Stimulated activated CD4-positive, alpha-beta T cell treated with anti-CD3 and anti-CD28 coated beads, TNF-alpha, amount 100 ng/mL, for 4 hours (primary cell): ENCODE data around the gene ZBTB39.
A peak's percentile ranks its signal among the peaks of the same experiment; 100 is the strongest.
"Not testable (repeated sequence)": the region's sequence is repeated elsewhere in the genome, so short reads cannot be mapped to it uniquely, and the experiment has no call there.

Experiments
- DNase-seq, 3 experiments: peaks; one replicate each; pipeline ENCODE4 v3.0.0-alpha.2; 2020; ENCODE audit warnings: low read depth in 3 of 3

The ZBTB39 gene

DNA sequence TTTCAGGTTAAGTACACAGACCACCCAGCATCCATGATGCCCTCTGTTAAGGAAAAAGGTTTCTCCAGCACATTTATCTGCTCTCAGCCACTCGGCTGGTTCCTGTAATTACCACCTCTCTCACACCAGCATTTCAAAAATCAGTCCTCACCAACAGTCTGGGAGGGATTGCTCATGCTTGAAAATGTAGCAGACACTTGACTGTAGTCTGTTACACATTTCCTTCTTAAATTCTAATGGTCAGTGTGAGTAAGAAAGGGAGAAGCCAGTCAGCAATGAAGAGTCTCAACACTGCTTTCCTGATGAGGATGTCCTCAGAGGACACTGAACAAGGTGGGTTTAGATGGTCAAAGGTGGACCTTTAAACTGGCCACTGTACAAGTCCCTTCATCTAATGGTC, 6.0 kb downstream of the ZBTB39 start:
- no peak for DNase-seq

DNA sequence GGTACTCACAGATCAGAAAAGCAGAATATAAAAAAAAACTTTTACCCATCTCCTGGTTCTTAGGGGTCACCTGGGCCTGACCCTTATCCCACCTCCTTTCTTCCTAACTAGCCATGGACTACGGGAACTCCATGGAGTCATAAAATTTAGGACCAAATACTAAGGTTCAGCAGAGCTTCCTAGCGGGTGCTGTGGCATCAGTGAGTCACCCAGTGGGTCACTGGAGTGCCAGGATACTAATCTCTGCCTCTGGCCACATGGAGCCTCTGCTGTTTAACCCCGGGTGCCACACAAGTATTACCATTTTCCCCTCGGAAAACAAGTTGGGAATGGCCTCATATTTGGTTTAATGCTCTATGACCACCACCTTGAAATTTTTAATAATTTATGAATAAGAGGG, 6.9 kb downstream of the ZBTB39 start:
- no peak for DNase-seq

DNA sequence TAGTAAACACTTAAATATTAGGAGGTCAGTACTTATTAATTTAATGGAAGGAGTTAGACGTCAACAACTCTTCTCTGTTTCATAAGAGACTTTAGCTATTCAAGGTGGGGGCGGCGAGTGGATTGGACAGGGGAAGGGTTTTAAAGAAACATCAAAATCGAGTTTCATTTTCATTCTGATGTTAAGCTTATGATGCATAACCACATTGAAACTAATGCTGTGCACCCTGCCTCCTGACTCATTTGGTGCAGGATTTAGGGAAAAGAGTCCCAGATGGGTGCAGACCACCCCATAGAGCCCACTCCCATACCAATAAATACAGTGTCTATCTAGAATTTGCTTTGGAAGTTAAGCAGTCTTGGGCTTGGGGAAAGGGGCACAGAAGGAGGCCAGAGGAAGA, 7.4 kb downstream of the ZBTB39 start:
- DNase-seq = no peak

DNA sequence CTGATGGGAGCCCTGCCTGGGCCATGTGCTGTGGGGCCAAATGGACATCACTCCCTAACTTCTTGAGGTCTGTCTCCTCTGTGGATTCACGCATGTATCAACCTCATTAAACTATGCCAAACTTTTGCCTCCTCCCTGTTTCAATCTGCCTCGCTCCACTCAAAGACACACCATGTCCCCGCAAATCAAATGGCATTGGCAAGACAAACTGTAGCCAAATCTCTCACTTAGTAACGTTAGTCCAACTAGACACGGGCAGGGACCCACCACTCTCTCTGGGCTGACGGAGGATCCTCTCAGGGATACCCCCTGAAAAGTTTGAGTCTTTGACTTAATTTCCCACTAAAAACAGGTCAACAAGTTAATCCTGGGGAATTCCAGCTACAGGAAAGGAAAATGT, 8.0 kb downstream of the ZBTB39 start:
- DNase-seq = no peak

DNA sequence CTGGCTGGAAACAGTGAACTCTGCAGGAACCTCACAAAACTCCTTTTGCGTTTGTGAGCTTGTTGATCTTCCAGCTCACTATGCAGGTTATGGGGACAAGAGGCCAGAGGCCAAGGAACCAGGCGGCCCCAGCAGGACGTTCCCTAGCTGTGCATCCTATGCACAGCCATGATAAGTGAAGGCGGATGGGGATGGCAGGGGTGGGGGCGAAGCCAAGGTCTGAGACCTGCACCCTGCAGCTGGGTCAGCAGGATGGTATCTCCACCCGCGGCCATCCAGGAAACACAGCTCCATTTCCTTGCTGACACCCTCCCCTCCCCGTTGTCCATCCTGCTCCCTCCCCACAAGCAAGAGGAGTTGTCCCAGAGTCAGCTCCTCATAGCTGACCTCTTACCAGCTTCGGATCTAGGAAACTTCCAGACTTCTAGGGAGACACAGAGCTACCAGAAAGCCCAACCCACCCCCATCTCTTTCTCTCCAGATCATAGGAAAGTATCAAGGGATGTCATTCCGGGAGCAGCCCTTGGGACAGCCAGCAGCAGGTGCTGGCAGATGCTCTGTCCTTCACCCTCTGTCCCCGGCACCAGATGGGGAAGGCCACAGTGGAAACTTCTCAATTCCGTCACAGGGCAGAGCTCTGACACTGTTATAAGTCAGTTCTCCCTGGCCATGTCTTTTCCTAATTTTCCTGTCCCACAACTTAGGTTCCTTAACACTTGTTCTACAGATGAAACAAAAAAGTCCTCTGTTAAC, 9.4 kb downstream of the ZBTB39 start:
- DNase-seq = no peak

DNA sequence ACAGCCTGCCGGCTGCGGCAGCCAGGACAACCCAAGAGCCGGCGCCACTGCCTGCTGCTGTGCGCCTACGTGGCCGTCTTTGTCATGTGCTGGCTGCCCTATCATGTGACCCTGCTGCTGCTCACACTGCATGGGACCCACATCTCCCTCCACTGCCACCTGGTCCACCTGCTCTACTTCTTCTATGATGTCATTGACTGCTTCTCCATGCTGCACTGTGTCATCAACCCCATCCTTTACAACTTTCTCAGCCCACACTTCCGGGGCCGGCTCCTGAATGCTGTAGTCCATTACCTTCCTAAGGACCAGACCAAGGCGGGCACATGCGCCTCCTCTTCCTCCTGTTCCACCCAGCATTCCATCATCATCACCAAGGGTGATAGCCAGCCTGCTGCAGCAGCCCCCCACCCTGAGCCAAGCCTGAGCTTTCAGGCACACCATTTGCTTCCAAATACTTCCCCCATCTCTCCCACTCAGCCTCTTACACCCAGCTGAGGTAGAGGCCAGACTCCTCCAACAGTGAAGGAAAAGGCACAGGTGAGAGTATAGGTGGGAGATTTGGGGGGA, 10.3 kb downstream of the ZBTB39 start:
- no peak for DNase-seq

DNA sequence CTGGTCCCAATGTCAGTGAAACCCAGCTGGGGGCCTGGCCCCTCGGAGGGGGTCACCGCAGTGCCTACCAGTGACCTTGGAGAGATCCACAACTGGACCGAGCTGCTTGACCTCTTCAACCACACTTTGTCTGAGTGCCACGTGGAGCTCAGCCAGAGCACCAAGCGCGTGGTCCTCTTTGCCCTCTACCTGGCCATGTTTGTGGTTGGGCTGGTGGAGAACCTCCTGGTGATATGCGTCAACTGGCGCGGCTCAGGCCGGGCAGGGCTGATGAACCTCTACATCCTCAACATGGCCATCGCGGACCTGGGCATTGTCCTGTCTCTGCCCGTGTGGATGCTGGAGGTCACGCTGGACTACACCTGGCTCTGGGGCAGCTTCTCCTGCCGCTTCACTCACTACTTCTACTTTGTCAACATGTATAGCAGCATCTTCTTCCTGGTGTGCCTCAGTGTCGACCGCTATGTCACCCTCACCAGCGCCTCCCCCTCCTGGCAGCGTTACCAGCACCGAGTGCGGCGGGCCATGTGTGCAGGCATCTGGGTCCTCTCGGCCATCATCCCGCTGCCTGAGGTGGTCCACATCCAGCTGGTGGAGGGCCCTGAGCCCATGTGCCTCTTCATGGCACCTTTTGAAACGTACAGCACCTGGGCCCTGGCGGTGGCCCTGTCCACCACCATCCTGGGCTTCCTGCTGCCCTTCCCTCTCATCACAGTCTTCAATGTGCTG, 11.0 kb downstream of the ZBTB39 start:
- no peak for DNase-seq

DNA sequence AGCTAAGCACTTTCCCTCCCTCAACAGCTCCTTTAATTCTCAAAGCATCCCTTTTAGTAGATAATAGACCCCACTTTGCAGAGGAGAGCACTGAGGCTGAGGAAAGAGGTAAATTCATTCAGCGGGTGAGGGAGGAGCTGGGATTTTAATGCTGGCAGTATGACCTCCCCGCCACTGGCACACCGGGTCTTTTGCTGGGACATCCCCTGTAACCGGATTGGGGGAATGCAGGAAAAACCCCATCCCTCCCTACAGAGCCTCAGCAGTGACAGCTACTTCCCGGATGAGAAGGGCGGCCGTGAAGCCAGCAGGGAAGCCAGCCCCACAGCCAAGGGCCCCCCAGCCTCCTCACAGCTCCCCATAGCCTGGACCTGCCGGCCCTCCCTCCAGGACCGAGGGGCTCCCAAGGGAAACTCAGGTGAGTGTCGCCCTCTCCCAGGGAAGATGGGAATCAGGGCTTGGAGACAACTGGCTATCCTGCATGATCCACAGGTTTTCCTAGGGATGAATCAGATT, 12.1 kb downstream of the ZBTB39 start:
- DNase-seq = no peak

DNA sequence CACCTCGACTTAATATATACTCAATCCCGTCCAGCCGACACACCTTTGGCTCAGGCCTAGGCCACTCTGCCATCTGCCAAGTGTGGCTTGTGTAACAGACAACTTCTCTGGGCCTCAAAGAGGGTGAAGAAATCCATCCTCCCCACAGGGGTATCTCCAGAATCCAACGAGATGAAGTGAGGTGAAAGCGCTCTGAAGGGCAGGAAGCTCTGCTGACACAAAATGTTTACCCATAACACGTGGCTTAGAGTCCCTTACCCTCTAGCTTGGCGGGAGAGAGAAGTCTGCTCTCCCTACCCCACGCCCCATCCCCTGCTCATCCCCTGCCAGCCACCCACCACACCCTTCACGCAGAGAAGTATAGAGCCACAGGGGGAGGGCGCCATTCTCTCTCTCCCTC, 13.0 kb downstream of the ZBTB39 start:
- DNase-seq = no peak

DNA sequence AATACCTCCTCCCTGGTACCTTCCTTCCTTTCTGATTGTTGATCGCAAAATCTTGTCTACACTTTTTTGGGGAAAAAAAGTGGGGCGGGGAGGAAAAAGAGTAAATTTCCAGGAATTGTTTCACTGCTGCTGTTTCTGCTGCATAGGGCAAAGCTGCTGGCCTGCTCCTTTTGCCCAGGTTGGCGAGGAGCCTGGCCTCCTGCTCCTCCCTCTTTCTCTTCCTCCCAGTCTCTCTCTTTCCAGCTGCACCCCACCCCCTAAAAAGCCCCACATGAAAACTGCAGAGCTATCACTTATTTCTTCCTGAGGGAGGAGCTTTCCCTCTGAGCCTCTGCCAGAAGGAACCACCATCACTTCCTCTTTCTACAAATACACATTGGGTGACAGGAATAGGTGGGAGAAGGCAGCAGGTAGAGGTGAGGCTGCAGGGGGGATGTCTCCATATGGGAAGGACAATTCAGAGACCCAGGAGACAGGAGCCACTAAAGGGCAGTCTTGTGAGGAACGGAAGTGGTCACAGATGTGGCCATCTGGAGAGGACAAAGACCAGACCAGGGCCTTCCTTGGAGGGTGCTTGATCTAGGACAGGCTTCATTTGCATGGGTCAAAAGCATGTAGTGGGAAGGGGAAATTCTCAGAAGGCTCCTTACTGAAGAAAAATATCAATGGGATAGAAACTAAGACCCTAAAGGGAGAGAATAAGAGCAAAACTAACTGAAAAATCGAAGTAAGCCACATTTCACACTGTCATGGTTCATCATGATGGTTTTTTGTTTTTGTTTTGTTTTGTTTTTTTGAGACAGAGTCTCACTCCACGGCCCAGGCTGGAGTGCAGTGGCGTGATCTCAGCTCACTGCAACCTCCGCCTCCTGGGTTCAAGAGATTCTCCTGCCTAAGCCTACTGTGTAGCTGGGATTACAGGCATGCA, 14.8 kb downstream of the ZBTB39 start:
- no peak for DNase-seq

DNA sequence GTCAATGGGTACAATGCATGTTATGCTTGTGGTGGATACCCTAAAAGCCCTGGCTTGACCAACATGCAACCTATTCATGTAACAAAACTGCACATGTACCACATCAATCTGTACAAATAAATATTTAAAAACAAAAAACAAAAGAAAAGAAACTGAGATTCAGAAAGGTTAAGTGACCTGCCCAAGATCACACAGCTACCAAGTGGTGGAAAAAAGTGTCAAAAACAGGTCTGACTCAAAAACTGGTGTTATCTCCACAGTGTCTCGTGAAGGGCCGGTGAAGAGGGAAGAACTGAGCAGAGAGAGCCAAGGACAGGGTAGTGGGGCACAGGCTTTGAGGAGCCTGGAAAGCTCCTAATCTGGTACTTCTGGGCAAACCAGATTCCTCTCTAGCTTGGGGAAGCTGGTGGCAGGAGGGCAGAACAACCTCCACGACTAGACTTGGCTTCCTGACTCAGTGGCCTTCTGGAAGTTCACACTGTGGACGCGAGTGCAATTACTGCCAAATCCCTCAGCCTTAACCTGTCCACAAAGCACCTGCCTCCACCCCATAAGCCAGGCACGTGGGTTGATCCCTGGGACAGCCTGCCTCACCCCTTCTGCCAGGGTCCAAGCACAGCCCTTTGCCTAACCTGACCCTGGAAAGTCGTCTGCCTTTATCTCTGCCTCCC, 15.6 kb downstream of the ZBTB39 start:
- no peak for DNase-seq

DNA sequence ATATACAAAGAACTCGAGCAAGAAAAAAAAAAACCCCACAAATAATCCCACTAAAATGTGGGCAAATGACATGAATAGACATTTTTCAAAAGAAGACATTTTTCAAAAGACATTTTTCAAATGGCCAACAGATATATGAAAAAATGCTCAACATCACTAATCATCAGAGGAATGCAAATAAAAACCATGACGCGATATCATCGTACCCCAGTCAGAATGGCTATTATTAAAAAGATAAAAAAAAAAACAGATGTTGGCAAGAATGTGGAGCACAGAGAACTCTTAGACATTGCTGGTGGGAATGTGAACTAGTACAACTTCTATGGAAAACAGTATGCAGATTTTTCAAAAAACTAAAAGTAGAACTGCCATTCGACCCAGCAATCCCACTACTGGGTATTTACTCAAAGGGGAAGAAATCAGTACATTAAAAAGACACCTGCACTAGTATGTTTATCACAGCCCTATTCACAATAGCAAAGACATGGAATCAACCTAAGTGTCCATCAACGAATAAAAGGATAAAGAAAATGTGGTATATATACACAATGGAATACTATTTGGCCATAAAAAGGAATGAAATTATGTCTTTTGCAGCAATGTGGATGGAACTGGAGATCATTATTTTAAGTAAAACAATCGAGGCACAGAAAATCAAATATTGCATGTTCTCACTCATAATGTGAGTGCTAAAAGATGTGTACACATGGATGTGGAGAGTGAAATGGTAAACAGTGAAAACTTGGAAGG, 16.3 kb downstream of the ZBTB39 start:
- DNase-seq = no peak

DNA sequence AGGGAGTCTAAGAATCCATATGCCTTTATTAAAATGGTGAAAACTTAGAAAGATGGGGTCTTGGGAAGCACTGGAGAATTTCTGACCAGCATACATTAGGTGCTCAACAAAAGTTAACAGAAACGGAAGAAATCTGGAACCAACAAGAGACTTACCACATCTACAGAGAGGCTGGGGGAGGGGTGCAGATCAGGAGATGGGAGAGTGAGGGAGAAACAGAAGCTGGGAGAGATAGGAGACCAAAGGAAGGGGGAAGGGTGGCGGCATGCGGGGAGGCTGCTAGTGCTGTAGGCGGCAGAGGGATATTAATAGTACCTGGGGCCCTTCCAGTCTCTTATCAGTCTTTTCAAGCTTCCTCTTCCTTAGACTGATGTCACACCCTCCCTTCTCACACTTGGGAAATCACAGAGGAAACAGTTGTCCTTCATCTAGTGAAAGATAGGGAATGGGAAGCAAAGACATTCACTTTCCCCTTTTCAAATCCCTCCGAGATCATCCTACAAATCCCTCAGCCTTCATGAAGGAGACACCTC, 18.1 kb downstream of the ZBTB39 start:
- DNase-seq = no peak

DNA sequence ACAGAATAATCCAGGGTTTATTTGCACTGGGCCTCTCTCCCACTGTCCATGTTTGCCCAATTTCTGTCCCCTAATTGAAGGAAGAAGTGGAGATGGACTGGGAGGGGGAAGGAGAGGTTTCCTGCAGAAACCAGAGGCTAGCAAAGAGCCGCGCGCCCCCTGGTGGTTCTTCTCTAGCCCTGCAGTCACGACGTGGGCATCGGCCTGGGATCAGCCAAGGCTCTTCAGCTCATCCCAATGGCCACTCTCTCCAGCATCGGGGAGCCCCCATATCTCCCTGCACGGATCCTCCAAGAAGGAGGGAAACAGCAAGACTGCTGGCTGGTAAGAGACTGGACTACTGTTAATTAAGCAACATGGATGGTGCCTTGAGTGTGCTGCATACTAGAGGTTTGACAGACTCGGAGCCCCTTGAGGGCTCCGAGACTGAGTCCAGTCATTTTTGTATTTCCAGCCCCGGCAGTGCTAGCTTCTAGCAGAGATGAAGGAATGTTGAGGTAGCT, 18.7 kb downstream of the ZBTB39 start:
- peak; percentile 51 to 68 (median 54) for DNase-seq

DNA sequence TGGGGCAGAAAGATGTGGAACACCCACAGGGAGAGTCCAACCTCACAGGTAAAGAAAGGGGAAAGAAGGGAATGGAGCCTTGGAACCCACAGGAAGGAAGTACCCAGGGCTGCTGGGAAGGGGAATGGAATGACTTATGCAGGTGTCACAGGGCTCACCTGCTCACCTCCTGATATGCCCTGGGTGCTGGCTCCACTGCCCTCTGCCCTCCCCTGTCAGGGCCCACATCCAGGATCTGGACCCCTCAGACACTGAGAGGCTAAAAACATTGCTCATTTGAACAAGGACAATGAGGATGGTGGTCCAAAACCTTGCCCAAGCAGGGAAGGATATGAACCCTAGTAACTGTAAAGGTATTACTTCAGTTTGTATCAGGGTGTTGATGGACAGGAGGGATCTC, 19.3 kb downstream of the ZBTB39 start:
- DNase-seq = no peak

DNA sequence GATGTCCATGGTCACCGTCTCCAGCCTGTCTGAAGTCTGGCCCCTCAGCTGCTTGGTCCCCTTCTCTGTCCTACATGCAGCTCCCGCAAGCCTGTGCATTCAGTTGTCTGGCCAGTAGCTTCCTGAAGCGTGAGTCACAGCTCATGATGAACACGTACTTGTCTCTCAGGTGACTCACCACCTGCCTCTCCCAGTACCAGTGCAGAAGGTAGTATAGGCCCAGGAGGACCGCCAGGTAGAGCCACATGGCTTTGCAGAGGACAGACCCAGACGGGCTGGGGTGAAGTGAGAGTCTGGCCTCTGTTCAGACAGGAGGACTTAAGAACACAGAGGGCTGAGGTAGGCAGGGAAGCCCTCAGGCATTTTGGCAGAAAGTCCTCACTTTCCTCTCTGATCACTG, 20.6 kb downstream of the ZBTB39 start:
- not testable (repeated sequence) for DNase-seq

DNA sequence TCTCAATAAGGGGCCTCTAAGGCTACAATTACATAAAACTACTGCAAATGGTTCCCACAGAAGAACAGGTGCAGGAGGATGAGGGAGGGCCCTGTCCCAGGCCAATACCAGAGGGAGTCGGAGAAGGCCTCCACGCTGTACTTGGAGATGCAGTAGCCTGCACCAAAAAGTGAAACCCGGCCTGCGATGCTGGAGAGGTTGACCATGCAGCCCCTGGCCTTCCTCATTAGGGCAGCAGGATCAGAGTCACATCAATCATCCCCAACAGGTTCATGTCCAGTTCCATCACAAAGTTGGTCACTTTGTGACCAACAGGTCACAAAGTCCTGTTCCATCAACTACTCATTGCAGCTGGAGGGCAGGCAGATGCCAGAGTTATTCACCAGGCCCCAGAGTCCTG, 23.0 kb downstream of the ZBTB39 start:
- no peak for DNase-seq

DNA sequence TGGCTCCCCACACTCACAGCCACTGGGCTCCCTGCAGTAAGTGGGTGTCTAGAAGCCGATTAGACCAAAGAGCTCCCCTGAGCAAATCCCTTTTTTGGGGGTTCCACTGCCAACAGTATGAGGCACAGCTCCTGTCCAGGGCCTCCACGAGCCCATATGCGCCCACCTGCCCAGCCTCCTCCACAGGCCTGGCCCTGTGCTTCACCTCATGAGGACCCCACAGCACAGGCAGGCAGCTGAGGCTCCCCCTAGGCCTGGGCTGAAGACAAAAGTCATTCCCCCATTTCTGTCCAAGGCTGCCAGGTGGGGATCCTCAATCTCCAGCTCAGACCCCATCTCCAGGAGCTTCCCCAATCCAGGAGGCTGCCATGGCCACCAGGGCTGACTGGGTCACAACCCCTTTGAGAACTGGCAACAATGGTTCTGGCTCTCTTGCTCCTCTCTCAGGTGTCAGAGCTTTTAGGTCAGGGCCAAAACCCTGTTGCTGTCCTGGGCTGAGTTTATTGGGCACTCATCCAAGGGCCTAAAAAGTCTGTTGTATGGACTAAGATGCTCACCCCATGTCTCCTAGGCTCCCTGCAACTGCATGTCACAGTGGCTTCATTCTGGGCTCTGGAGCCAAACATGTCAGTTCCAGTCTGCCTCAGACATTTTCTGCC, 23.6 kb downstream of the ZBTB39 start:
- DNase-seq = not testable (repeated sequence)

DNA sequence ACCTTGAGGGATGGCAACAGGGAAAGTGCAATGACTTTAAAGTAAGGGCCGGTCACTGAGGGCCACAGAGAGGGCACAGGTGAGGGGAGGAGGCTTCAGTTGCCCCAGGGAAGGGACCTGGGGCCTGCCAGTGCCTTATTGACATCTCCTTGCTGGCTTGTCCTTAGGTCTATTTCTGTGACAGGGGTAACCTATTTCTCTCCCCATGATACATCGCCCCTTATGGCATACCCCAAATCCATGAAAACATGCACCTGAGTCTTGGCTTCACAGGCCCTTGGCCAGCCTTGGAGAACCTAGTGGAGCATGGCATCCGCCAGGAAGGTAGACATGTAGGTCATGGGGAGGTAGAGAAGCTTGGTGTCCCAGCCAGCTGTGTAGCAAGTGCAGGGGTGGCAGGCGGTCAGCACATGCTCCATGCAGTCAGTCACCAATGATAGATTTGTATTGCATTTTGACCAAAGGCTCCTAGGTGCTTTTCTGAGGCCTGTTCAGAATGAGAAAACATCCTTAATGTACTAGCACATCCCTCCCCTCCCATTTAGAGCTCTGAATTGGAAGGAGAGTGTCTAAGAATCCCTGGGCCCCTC, 25.3 kb downstream of the ZBTB39 start:
- no peak for DNase-seq
